GM18519 (cell line): ENCODE measurements around the gene HECW1.

Experiments used
- ATAC-seq: cut with Tn5 transposase; IDR thresholded peaks from one replicate; pipeline ENCODE4 v1.9.1; 2021; ENCODE audit warnings: mild to moderate bottlenecking, moderate library complexity; ENCODE audit not compliant: unreplicated experiment, low FRiP score

Gene HECW1

GRCh38 chr7:43141091-43141490 is 28.6 kb downstream of the HECW1 start:
- no peak for ATAC-seq

- ATAC-seq, result no peak
Observed at GRCh38 chr7:43142703-43143102, 30.3 kb downstream of the HECW1 start.

- ATAC-seq, result no peak
Observed at GRCh38 chr7:43143918-43144589, 31.6 kb downstream of the HECW1 start.

- ATAC-seq, result no peak
Observed at GRCh38 chr7:43148161-43148731, 35.8 kb downstream of the HECW1 start.

- no peak for ATAC-seq
Observed at GRCh38 chr7:43151076-43151475, 38.6 kb downstream of the HECW1 start.

- no peak for ATAC-seq
Observed at GRCh38 chr7:43152696-43153095, 40.2 kb downstream of the HECW1 start.

- no peak for ATAC-seq
Observed at GRCh38 chr7:43155636-43156035, 43.2 kb downstream of the HECW1 start.

- ATAC-seq, result no peak
Observed at GRCh38 chr7:43163885-43164284, 51.4 kb downstream of the HECW1 start.

GRCh38 chr7:43164757-43165156 is 52.3 kb downstream of the HECW1 start:
- ATAC-seq, result peak; percentile 94

- no peak for ATAC-seq
Observed at GRCh38 chr7:43166686-43167085, 54.2 kb downstream of the HECW1 start.

- ATAC-seq, result no peak
Observed at GRCh38 chr7:43169076-43169475, 56.6 kb downstream of the HECW1 start.

- no peak for ATAC-seq
Observed at GRCh38 chr7:43170571-43170970, 58.1 kb downstream of the HECW1 start.

- no peak for ATAC-seq
Observed at GRCh38 chr7:43175570-43176200, 63.2 kb downstream of the HECW1 start.

- ATAC-seq, result no peak
Observed at GRCh38 chr7:43179393-43179792, 66.9 kb downstream of the HECW1 start.

GRCh38 chr7:43192806-43193460 is 80.5 kb downstream of the HECW1 start:
- no peak for ATAC-seq

GRCh38 chr7:43193893-43194292 is 81.4 kb downstream of the HECW1 start:
- no peak for ATAC-seq

GRCh38 chr7:43195256-43195655 is 82.8 kb downstream of the HECW1 start:
- ATAC-seq, result no peak

GRCh38 chr7:43195768-43196167 is 83.3 kb downstream of the HECW1 start:
- no peak for ATAC-seq

- no peak for ATAC-seq
Observed at GRCh38 chr7:43196379-43196778, 83.9 kb downstream of the HECW1 start.

- no peak for ATAC-seq
Observed at GRCh38 chr7:43198016-43198415, 85.6 kb downstream of the HECW1 start.

GRCh38 chr7:43198599-43199090 is 86.2 kb downstream of the HECW1 start:
- no peak for ATAC-seq
